HEK293 (cell line): ENCODE data around the gene SLC8A2.

ENCODE experiments used
- CTCF ChIP-seq: fragments of 450-650 bp; formaldehyde crosslinking; IDR thresholded peaks from 2 replicates; pipeline ENCODE4 v1.5.1; 2016; ENCODE audit warnings: missing biosample characterization, missing genetic modification characterization
- MEIS1 ChIP-seq: sonication (generic); formaldehyde crosslinking; IDR thresholded peaks from 2 replicates; pipeline ENCODE4 v1.8.1; 2022; ENCODE audit warnings: missing genetic modification reagents, mild to moderate bottlenecking, borderline replicate concordance
- ZNF571 ChIP-seq: fragments of 450-650 bp; formaldehyde crosslinking; IDR thresholded peaks from 2 replicates; pipeline ENCODE4 v1.5.0; 2017; ENCODE audit warnings: missing biosample characterization, missing genetic modification characterization

GRCh38 chr19:47479701-47480503, 8.2 kb upstream of the SLC8A2 start:
- TF ChIP-seq CTCF (tag by site-specific recombination) = no peak
- no peak for TF ChIP-seq ZNF571 (tag by site-specific recombination)
- TF ChIP-seq MEIS1 (CRISPR knock-in tag) = no peak
